ENCODE results near the gene HP.

HP gene

GRCh38 chr16:72085002-72085401 lies 30.7 kb downstream of the HP start:
- TF ChIP-seq CTCF (IDR thresholded peaks at IDR 0.05; ENCODE audit: low read depth, low read length): no peak
- H3K4me3 ChIP-seq (replicated peaks in 1 of 2; ENCODE audit: low read depth in 2 of 2, low read length in 2 of 2): no peak overlapping the region
- DNase-seq (ENCODE audit: low read depth in 2 of 2): peak in 1 of 2 donors; percentile 20

GRCh38 chr16:72091217-72091616 lies 36.9 kb downstream of the HP start:
- H3K4me3 ChIP-seq (replicated peaks in 1 of 2; ENCODE audit: low read depth in 2 of 2, low read length in 2 of 2): no peak overlapping the region
- no peak for DNase-seq (ENCODE audit: low read depth in 2 of 2)
- no peak for TF ChIP-seq CTCF (IDR thresholded peaks at IDR 0.05; ENCODE audit: low read depth, low read length)

- DNase-seq (ENCODE audit: low read depth in 2 of 2): peak; percentile 82 to 83
- H3K4me3 ChIP-seq (replicated peaks in 1 of 2; ENCODE audit: low read depth in 2 of 2, low read length in 2 of 2): peak overlapping the region; percentile 89 to 100
- no peak for TF ChIP-seq CTCF (IDR thresholded peaks at IDR 0.05; ENCODE audit: low read depth, low read length)
Observed at GRCh38 chr16:72092832-72093447, 38.6 kb downstream of the HP start.

GRCh38 chr16:72093448-72094265 lies 39.4 kb downstream of the HP start, which contains the start of the genes DHX38 and TXNL4B:
Gene DHX38, plus strand, starts transcription at chr16:72093847. Its CDS starts 2,311 bp downstream, at chr16:72096158.
Gene TXNL4B, minus strand, starts transcription at chr16:72093620. Its CDS starts 2,871 bp downstream, at chr16:72090749.
- peak within 1 kb of the TSS; percentile 89 to 100 for H3K4me3 ChIP-seq (replicated peaks in 1 of 2; ENCODE audit: low read depth in 2 of 2, low read length in 2 of 2)
- no peak for TF ChIP-seq CTCF (IDR thresholded peaks at IDR 0.05; ENCODE audit: low read depth, low read length)
- DNase-seq (ENCODE audit: low read depth in 2 of 2): peak; percentile 99

GRCh38 chr16:72094266-72094610 lies 39.9 kb downstream of the HP start:
- DNase-seq (ENCODE audit: low read depth in 2 of 2): no peak
- H3K4me3 ChIP-seq (replicated peaks in 1 of 2; ENCODE audit: low read depth in 2 of 2, low read length in 2 of 2): peak overlapping the region; percentile 89 to 100

GRCh38 chr16:72098936-72099335 lies 44.6 kb downstream of the HP start:
- TF ChIP-seq CTCF (IDR thresholded peaks at IDR 0.05; ENCODE audit: low read depth, low read length): no peak
- no peak for DNase-seq (ENCODE audit: low read depth in 2 of 2)
- no peak overlapping the region for H3K4me3 ChIP-seq (replicated peaks in 1 of 2; ENCODE audit: low read depth in 2 of 2, low read length in 2 of 2)

More at GRCh38 chr16:72094266-72094610, 39.9 kb downstream of the HP start:
- TF ChIP-seq CTCF (IDR thresholded peaks at IDR 0.05; ENCODE audit: low read depth, low read length): no peak

Data from cardiac fibroblast (primary cell).